Transverse colon (tissue), 4 donors: ENCODE measurements around the gene CORO2A. TPM values are rescaled to one million over a fixed set of nuclear protein-coding genes. Genes with fewer than 3 reads are reported as not detected.
"Not testable (repeated sequence)": the region's sequence is repeated elsewhere in the genome, so short reads cannot be mapped to it uniquely, and the experiment has no call there.

Experiments
- DNase-seq: peaks from one replicate; pipeline ENCODE4 v3.0.0-alpha.2; 2019
- H3K27ac ChIP-seq, 4 donors: fragments of 200-600 bp; sonication (generic); 2 replicates each; pipeline ENCODE4 v1.5.1; 2016 to 2018; ENCODE audit warnings: inconsistent platforms in 4 of 4
- H3K27me3 ChIP-seq: fragments of 200-600 bp; sonication (generic); 2 replicates; pipeline ENCODE4 v1.5.1; 2017; ENCODE audit warnings: inconsistent platforms
- H3K36me3 ChIP-seq, 4 donors: fragments of 200-600 bp; sonication (generic); 2 replicates each; pipeline ENCODE4 v1.5.1; 2017 to 2019; ENCODE audit warnings: inconsistent platforms in 4 of 4
- H3K4me1 ChIP-seq, 4 donors: fragments of 200-600 bp; sonication (generic); 2 replicates each; pipeline ENCODE4 v1.5.1; 2017 to 2020; ENCODE audit warnings: inconsistent platforms in 4 of 4
- H3K4me3 ChIP-seq, 4 donors: fragments of 200-600 bp; sonication (generic); 1 replicate in 1 of 4; 2 replicates in 3 of 4; pipeline versions ENCODE4 v1.5.1 to v1.6.1; 2017 to 2019; ENCODE audit warnings: inconsistent platforms in 4 of 4
- H3K9me3 ChIP-seq, 2 donors: fragments of 200-600 bp; sonication (generic); 2 replicates each; pipeline ENCODE4 v1.5.1; 2017 to 2019; ENCODE audit warnings: inconsistent platforms in 2 of 2
- EP300 ChIP-seq: sonication (generic); formaldehyde crosslinking; IDR thresholded peaks from one replicate; pipeline ENCODE4 v1.6.1; 2017; ENCODE audit warnings: antibody characterized with exemption, low read depth
- POLR2A ChIP-seq: fragments of 450-650 bp; IDR thresholded peaks from one replicate; pipeline ENCODE4 v1.6.1; 2016; ENCODE audit warnings: antibody characterized with exemption, mild to moderate bottlenecking, moderate library complexity
- POLR2AphosphoS5 ChIP-seq, 3 donors: sonication (generic); formaldehyde crosslinking; IDR thresholded peaks; one replicate each; pipeline ENCODE4 v1.6.1; 2016; ENCODE audit warnings: antibody characterized with exemption in 3 of 3
- WGBS, 2 donors: methylation state at CpG; one replicate each; pipeline ENCODE4 v1.1.5; 2018; ENCODE audit warnings: low coverage in 1 of 2; 5-methylcytosine and 5-hydroxymethylcytosine counted together
- in situ Hi-C, 4 donors: fragments of 200-750 bp; cut with MboI; loops; one replicate each; pipeline versions ENCODE4 v1.15.0 to v1.15.1; 2017; ENCODE audit warnings: low sequenced_read_pairs in 3 of 4, low pct_ligation_motif_present in 1 of 4, low pct_unique_long_range_greater_than_20kb in 1 of 4
- intact Hi-C: fragments of 100-400 bp; cut with DNase I; formaldehyde crosslinking; loops from one replicate; pipeline ENCODE4 v1.15.1; 2023; ENCODE audit warnings: low total_unique reads
- total RNA-seq, 4 donors: library from RNA; depleted of rRNA; stranded (reverse); fragments of >200 nt; gene quantifications; one replicate each; pipeline ENCODE4 v1.1.0, GENCODE V29; 2016
- TF ChIP-seq, protein P1 (sequence below), 5 experiments: fragments of 200-600 bp in 3 of 5; fragments of 450-650 bp in 2 of 5; sonication (generic) in 3 of 5; IDR thresholded peaks; 1 replicate in 2 of 5; 2 replicates in 3 of 5; pipeline ENCODE4 v1.5.1; 2016 to 2017; ENCODE audit warnings: antibody characterized with exemption in 5 of 5, inconsistent platforms in 3 of 5, mild to moderate bottlenecking in 2 of 5, moderate library complexity in 1 of 5

CORO2A gene
- total RNA-seq, 4 donors from 2014 or later, result 10.0 to 59.1 (median 47.1) TPM

DNA sequence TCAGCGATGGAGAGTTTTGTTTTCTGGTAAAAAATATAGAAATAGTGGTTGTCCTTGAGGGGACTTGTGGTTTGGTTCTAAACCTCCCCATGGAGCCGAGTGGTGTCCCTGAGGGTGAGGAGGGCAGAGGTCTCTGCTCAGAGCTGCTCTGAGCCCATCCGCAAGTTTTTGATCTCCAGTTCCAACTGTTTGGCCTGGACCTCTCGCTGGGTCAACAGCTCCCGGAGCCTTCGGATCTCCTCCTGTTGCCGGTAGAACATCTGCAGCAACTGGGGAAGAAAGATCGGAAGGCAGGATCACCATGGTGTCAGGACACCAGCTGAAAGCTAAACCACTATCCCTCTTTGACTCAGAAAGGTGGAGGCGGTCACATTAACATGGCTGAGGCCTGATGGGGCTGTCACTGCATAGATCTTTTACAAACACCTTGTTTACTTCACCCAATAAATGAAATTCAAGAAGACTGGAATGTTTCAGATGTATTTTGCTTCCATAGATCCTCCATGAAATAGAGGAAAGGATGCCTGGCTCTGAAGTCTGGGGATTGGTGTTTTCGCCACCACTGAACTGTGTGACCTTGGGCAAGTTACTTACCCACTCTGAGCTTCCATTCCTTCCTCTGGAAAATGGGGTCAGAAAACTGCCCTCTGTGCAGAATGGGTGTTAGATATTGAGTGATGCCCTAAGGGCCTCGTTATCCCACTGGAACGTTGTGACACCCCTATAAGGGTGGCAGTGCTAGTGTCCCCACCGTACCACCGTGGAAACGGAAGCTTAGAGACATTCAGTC is 67.6 kb downstream of the CORO2A start:
- no peaks in the 10 kb centered on the region for H3K9me3 ChIP-seq
- H3K4me3 ChIP-seq, result no peak overlapping the region
- intact Hi-C loops (no loop called here), in situ Hi-C loops (no loop called here)
- WGBS, 2 donors, result 93 to 98% methylated on average over 7 to 15 of the region's 15 CpGs
- TF ChIP-seq POLR2AphosphoS5 (IDR thresholded peaks at IDR 0.05), result no peak
- TF ChIP-seq, protein P1, sequence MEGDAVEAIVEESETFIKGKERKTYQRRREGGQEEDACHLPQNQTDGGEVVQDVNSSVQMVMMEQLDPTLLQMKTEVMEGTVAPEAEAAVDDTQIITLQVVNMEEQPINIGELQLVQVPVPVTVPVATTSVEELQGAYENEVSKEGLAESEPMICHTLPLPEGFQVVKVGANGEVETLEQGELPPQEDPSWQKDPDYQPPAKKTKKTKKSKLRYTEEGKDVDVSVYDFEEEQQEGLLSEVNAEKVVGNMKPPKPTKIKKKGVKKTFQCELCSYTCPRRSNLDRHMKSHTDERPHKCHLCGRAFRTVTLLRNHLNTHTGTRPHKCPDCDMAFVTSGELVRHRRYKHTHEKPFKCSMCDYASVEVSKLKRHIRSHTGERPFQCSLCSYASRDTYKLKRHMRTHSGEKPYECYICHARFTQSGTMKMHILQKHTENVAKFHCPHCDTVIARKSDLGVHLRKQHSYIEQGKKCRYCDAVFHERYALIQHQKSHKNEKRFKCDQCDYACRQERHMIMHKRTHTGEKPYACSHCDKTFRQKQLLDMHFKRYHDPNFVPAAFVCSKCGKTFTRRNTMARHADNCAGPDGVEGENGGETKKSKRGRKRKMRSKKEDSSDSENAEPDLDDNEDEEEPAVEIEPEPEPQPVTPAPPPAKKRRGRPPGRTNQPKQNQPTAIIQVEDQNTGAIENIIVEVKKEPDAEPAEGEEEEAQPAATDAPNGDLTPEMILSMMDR (IDR thresholded peaks at IDR 0.05), result no peak
- H3K27ac ChIP-seq, result no peak overlapping the region
- H3K36me3 ChIP-seq, result no peaks in the 10 kb centered on the region
- H3K27me3 ChIP-seq, result no peaks in the 10 kb centered on the region
- peaks cover 0 to 23% (median 16%) of the 10 kb centered on the region in 4 donors for H3K4me1 ChIP-seq
- no peak for DNase-seq

DNA sequence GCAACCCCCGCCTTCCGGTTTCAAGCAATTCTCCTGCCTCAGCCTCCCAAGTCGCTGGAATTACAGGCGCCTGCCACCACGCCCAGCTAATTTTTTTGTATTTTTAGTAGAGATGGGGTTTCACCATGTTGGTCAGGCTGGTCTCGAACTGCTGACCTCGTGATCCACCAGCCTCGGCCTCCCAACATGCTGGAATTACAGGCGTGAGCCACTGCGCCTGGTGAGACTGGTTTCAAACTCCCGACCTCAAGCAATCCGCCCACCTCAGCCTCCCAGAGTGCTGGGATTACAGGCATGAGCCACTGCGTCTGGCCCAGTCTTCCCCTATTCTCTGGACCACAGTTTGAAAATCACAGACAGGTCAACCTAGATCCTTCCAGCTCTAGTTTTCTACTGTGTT is 68.3 kb downstream of the CORO2A start:
- H3K27ac ChIP-seq, H3K9me3 ChIP-seq, H3K36me3 ChIP-seq, intact Hi-C loops, H3K27me3 ChIP-seq, in situ Hi-C loops, DNase-seq, H3K4me3 ChIP-seq: not testable (repeated sequence)
- 97 to 100% methylated on average over 1 to 13 of the region's 13 CpGs for WGBS, 2 donors
- peaks cover 0 to 30% (median 18%) of the 10 kb centered on the region in 4 donors for H3K4me1 ChIP-seq

DNA sequence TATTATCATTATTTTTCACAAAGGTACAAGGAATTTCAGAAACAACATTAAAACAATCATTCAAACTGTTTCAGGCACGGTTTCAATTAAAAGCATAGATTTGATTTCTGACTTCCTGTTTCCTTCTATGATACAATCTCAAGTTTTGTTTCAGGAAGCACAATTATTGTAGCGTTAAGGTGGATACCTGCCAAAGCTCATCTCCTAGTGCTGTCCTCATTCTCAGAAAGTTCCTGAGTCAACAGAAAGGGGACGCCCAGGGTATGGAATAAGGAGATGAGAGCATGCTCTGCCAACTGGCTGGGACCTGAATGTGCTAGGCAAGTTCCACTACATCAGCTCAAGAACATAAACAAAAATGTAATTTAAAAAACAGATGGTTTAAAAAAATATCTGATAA is 71.4 kb downstream of the CORO2A start:
- in situ Hi-C loops (no loop called here), intact Hi-C loops (no loop called here)
- H3K27ac ChIP-seq, result peak overlapping the region; percentile 92 to 94 (median 92)
- no peak for TF ChIP-seq POLR2A
- TF ChIP-seq, protein P1 (IDR thresholded peaks at IDR 0.05), result peak in 4 of 5 experiments; percentile 24 to 61 (median 35)
- no peaks in the 10 kb centered on the region for H3K36me3 ChIP-seq
- no peaks in the 10 kb centered on the region for H3K9me3 ChIP-seq
- DNase-seq, result peak; percentile 68
- H3K4me3 ChIP-seq, result no peak overlapping the region
- peaks cover 8 to 48% (median 32%) of the 10 kb centered on the region in 4 donors for H3K4me1 ChIP-seq
- 26 to 34% methylated on average over 2 to 3 of the region's 3 CpGs for WGBS, 2 donors
- H3K27me3 ChIP-seq, result no peaks in the 10 kb centered on the region

DNA sequence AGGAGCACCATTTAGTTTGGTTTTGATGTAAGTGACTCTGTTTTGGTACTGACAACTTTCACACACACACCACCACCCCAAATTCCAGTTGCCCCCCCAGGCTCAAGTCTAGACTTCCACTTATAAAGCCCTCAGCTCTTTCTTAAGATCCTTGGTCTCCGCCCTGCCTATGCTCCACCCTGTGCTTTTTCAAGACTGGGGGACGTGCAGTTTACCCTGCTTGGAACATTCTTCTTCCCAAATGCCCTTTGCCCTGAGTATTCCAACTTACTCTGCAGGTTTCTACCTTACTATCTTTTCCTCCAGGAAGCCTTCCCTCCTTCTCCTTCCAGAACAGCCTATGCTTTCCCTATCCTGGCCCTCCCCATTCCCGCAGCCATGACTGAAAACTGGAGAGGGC is 72.0 kb downstream of the CORO2A start:
- H3K4me1 ChIP-seq, result peaks cover 8 to 48% (median 32%) of the 10 kb centered on the region in 4 donors

More for the DNA sequence above, 72.0 kb downstream of the CORO2A start:
- in situ Hi-C loops, result no loop called here
- H3K4me3 ChIP-seq, result no peak overlapping the region
- no peaks in the 10 kb centered on the region for H3K27me3 ChIP-seq
- H3K36me3 ChIP-seq, result no peaks in the 10 kb centered on the region
- intact Hi-C loops, result no loop called here
- peak overlapping the region; percentile 92 to 94 (median 92) for H3K27ac ChIP-seq
- H3K9me3 ChIP-seq, result no peaks in the 10 kb centered on the region
- peak; percentile 57 for DNase-seq
- 54% methylated on average over 3 of the region's 3 CpGs for WGBS, 2 donors
- TF ChIP-seq POLR2AphosphoS5 (IDR thresholded peaks at IDR 0.05) (peak in 2 of 3 donors; percentile 42 to 53), EP300 (peak; percentile 56), POLR2A (no peak)
- TF ChIP-seq, protein P1 (IDR thresholded peaks at IDR 0.05), result no peak
